HG03575 (cell line): ENCODE measurements around the gene RNF182.
"Not testable (repeated sequence)": the region's sequence is repeated elsewhere in the genome, so short reads cannot be mapped to it uniquely, and the experiment has no call there.

Experiments used
- ATAC-seq: cut with Tn5 transposase; IDR thresholded peaks from one replicate; pipeline ENCODE4 v1.9.1; 2021; ENCODE audit not compliant: unreplicated experiment, insufficient number of reproducible peaks, low FRiP score; ENCODE audit errors: extremely low read depth

Gene RNF182

GRCh38 chr6:13924949-13925881, at the start of gene RNF182:
Gene RNF182, plus strand, starts transcription at chr6:13924952. Its CDS starts 52,168 bp downstream, at chr6:13977120.
- ATAC-seq, result no peak

- no peak for ATAC-seq
These were observed 47.7 kb upstream of the RNF182 start for GRCh38 chr6:13877051-13877450.

- ATAC-seq, result not testable (repeated sequence)
These were observed 44.6 kb upstream of the RNF182 start for GRCh38 chr6:13880061-13880663.

- no peak for ATAC-seq
These were observed 43.1 kb upstream of the RNF182 start for GRCh38 chr6:13881621-13882165.

- ATAC-seq, result no peak
These were observed 40.8 kb upstream of the RNF182 start for GRCh38 chr6:13883966-13884365.

GRCh38 chr6:13884397-13884796, 40.4 kb upstream of the RNF182 start:
- no peak for ATAC-seq

- no peak for ATAC-seq
These were observed 39.2 kb upstream of the RNF182 start for GRCh38 chr6:13885601-13886000.

- ATAC-seq, result no peak
These were observed 37.8 kb upstream of the RNF182 start for GRCh38 chr6:13886949-13887348.

- no peak for ATAC-seq
These were observed 32.6 kb upstream of the RNF182 start for GRCh38 chr6:13892017-13892645.

GRCh38 chr6:13902922-13903321, 21.8 kb upstream of the RNF182 start:
- ATAC-seq, result no peak

- no peak for ATAC-seq
These were observed 21.4 kb upstream of the RNF182 start for GRCh38 chr6:13903364-13903763.

- no peak for ATAC-seq
These were observed 17.8 kb upstream of the RNF182 start for GRCh38 chr6:13907001-13907350.

GRCh38 chr6:13907614-13908215, 17.0 kb upstream of the RNF182 start:
- no peak for ATAC-seq

GRCh38 chr6:13908955-13909381, 15.8 kb upstream of the RNF182 start:
- no peak for ATAC-seq

GRCh38 chr6:13910443-13910842, 14.3 kb upstream of the RNF182 start:
- ATAC-seq, result no peak

- no peak for ATAC-seq
These were observed 13.4 kb upstream of the RNF182 start for GRCh38 chr6:13911337-13911736.

GRCh38 chr6:13913226-13914001, 11.3 kb upstream of the RNF182 start:
- no peak for ATAC-seq

- no peak for ATAC-seq
These were observed 10.4 kb upstream of the RNF182 start for GRCh38 chr6:13914351-13914750.
